Right lobe of liver (tissue), 4 donors: ENCODE results near the gene SPDYE1.
"Not testable (repeated sequence)": the region's sequence is repeated elsewhere in the genome, so short reads cannot be mapped to it uniquely, and the experiment has no call there.

Source experiments
- CTCF ChIP-seq, 4 donors: fragments of 200-600 bp in 3 of 4; fragments of 450-650 bp in 1 of 4; IDR thresholded peaks; one replicate each; pipeline versions ENCODE4 v1.5.1 to v1.8.0; 2016 to 2022; ENCODE audit warnings: antibody characterized with exemption in 4 of 4, mild to moderate bottlenecking in 2 of 4
- POLR2A ChIP-seq: fragments of 450-650 bp; IDR thresholded peaks from one replicate; pipeline ENCODE4 v1.6.1; 2017; ENCODE audit warnings: antibody characterized with exemption, mild to moderate bottlenecking
- donor health status: DM: no; HTN: no; CAD: no.
- donor health status: DM: no; HTN: no; CAD: no.
- donor health status: DM: no; HTN: yes; CAD: no.

GRCh38 chr7:44030029-44030428 is 32.3 kb downstream of the SPDYE1 start:
- not testable (repeated sequence) for TF ChIP-seq CTCF (IDR thresholded peaks at IDR 0.05); POLR2A
